ENCODE data around the gene TPP2. TPM values are rescaled to one million over a fixed set of nuclear protein-coding genes. Genes with fewer than 3 reads are reported as not detected.
A peak's percentile ranks its signal among the peaks of the same experiment; 100 is the strongest.

Gene TPP2
- total RNA-seq, 3 donors from 2014 or later = 50.2 to 62.9 (median 51.8) TPM

DNA sequence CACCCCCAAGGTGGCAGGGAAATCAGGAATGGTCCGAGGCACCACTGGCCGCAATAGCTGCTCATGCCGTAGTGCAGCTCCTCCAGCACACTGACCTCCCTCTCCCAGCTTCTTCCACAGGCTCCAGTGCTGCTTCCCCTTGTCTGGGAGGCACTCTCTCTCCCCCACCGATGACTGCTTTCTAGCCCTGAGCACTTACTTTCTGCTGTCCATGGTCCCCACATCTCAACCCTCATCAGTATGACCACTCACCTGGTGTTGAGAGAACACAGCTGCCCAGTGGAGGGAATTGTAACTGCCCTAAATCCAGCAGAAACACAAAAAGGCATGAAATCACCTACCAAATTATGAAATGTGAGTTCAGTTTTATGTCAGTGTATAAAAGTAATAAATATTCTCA, 28.9 kb upstream of the TPP2 start:
- TF ChIP-seq POLR2A (IDR thresholded peaks at IDR 0.05) (no peak), POLR2AphosphoS5 (IDR thresholded peaks at IDR 0.05) (no peak)
- TF ChIP-seq, protein P1, sequence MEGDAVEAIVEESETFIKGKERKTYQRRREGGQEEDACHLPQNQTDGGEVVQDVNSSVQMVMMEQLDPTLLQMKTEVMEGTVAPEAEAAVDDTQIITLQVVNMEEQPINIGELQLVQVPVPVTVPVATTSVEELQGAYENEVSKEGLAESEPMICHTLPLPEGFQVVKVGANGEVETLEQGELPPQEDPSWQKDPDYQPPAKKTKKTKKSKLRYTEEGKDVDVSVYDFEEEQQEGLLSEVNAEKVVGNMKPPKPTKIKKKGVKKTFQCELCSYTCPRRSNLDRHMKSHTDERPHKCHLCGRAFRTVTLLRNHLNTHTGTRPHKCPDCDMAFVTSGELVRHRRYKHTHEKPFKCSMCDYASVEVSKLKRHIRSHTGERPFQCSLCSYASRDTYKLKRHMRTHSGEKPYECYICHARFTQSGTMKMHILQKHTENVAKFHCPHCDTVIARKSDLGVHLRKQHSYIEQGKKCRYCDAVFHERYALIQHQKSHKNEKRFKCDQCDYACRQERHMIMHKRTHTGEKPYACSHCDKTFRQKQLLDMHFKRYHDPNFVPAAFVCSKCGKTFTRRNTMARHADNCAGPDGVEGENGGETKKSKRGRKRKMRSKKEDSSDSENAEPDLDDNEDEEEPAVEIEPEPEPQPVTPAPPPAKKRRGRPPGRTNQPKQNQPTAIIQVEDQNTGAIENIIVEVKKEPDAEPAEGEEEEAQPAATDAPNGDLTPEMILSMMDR (IDR thresholded peaks at IDR 0.05) = no peak
- no peaks in the 10 kb centered on the region for H3K4me1 ChIP-seq
- H3K9me3 ChIP-seq = no peaks in the 10 kb centered on the region
- no peak for DNase-seq (ENCODE audit: low spot score in 2 of 2)
- no peaks in the 10 kb centered on the region for H3K27me3 ChIP-seq
- no peak overlapping the region for H3K27ac ChIP-seq
- H3K36me3 ChIP-seq = no peaks in the 10 kb centered on the region
- intact Hi-C loops (cut with DNase I; ENCODE audit: low total_unique reads) = no loop called here
- H3K4me3 ChIP-seq = no peak overlapping the region

DNA sequence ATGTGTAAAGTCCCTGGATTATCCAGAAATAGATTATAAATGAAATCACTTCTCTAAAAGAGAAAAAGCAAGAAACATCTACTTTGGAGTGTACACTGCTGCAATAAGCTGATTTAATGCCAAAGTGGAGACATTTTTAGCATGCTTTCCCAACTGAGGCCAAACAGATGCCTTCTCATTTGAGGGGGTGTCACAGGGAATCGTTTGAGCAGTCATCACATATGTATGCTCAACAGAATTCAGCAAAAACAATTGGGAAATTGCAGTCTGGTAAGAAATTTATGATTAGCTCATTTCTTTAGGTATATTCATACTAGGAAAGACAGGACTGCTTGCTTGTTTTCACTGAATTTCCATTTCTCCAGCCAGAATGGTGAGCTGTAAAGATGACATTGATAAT, 27.3 kb upstream of the TPP2 start:
- Histone ChIP-seq H3K4me3 (no peak overlapping the region), H3K9me3 (no peaks in the 10 kb centered on the region), H3K36me3 (no peaks in the 10 kb centered on the region), H3K27me3 (no peaks in the 10 kb centered on the region), H3K27ac (no peak overlapping the region), H3K4me1 (no peaks in the 10 kb centered on the region)
- no peak for DNase-seq (ENCODE audit: low spot score in 2 of 2)
- TF ChIP-seq, protein P1 (IDR thresholded peaks at IDR 0.05) = no peak
- TF ChIP-seq POLR2AphosphoS5 (IDR thresholded peaks at IDR 0.05) (no peak), POLR2A (IDR thresholded peaks at IDR 0.05) (no peak)
- intact Hi-C loops (cut with DNase I; ENCODE audit: low total_unique reads) = no loop called here

DNA sequence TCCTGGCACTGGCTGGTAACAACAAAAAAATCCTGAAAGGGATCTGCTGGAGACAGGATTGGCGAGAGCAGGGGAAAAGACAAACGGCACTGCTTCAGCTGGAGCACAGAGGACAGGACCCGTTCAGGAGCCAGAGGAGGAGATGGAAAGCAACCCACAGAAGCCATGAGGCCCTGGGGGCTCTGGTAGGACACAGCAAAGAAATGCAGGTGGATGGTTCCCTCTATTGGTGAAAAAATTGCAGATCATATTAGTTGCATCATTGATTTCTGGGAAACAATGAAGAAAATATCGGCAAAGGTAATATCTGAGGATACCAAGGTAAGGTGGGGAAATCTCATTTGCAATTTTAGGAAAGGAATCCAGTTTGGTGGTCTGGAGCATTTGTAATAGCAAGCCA, 25.7 kb upstream of the TPP2 start:
- intact Hi-C loops (cut with DNase I; ENCODE audit: low total_unique reads) = no loop called here
- Histone ChIP-seq H3K27ac (no peak overlapping the region), H3K27me3 (no peaks in the 10 kb centered on the region), H3K9me3 (no peaks in the 10 kb centered on the region), H3K4me1 (no peaks in the 10 kb centered on the region), H3K36me3 (no peaks in the 10 kb centered on the region), H3K4me3 (no peak overlapping the region)
- no peak for TF ChIP-seq POLR2A (IDR thresholded peaks at IDR 0.05)
- no peak for TF ChIP-seq POLR2AphosphoS5 (IDR thresholded peaks at IDR 0.05)
- TF ChIP-seq, protein P1 (IDR thresholded peaks at IDR 0.05) = no peak
- no peak for DNase-seq (ENCODE audit: low spot score in 2 of 2)

DNA sequence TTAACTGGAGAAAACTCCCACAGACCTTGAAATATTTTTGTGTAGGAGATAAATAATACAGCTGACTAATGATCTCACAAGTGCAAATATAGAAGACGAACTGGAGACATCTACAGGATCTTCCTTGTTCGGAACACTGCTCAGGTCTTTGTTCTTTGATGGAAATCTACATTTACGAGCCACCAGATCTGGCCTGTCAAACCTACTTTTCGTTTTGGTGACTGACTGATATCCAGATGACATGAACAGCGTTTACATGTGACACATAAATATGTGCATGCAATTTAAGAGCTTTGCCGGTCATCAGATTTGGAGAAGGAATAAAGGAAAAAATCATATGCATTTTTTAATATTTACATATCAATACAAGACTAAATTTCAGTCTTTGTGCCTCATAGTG, 24.5 kb upstream of the TPP2 start:
- Histone ChIP-seq H3K4me3 (no peak overlapping the region), H3K27ac (no peak overlapping the region), H3K4me1 (no peaks in the 10 kb centered on the region), H3K27me3 (no peaks in the 10 kb centered on the region), H3K36me3 (no peaks in the 10 kb centered on the region), H3K9me3 (no peaks in the 10 kb centered on the region)
- TF ChIP-seq, protein P1 (IDR thresholded peaks at IDR 0.05) = no peak
- TF ChIP-seq POLR2A (IDR thresholded peaks at IDR 0.05) = no peak
- no peak for TF ChIP-seq POLR2AphosphoS5 (IDR thresholded peaks at IDR 0.05)
- intact Hi-C loops (cut with DNase I; ENCODE audit: low total_unique reads) = no loop called here
- DNase-seq (ENCODE audit: low spot score in 2 of 2) = no peak

DNA sequence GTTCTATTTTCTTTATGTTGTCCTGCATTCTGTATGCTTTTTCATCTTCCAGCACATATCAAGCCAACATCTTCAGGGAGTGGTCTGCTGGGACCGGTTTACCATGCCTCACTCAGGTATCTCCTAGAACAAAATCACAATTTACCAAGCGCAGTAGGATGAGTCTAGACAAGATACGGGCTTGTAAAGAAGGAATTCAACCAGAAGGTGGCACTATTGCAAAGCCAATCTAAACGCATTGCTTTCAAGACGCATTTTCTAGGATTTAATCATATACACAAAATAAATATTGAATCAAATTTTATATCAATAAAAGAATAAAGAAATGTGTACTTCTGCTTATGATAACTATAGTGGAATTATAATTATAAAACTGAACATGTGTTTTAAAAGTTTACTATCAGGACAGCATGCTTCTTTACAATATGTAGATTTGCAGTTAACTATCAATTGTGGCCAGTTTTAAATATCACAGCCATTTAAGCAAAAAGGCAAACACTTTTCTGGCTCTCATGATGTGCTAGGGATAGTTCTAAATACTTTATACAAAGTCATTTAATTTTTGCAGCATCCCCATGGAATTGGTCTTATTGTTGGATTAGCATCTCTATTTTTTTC, 16.1 kb upstream of the TPP2 start:
- Histone ChIP-seq H3K36me3 (no peaks in the 10 kb centered on the region), H3K27me3 (no peaks in the 10 kb centered on the region), H3K9me3 (no peaks in the 10 kb centered on the region), H3K4me1 (no peaks in the 10 kb centered on the region), H3K27ac (no peak overlapping the region), H3K4me3 (no peak overlapping the region)
- intact Hi-C loops (cut with DNase I; ENCODE audit: low total_unique reads) = no loop called here
- no peak for DNase-seq (ENCODE audit: low spot score in 2 of 2)
- no peak for TF ChIP-seq POLR2A (IDR thresholded peaks at IDR 0.05)
- TF ChIP-seq, protein P1 (IDR thresholded peaks at IDR 0.05) = peak in 2 of 3 donors; percentile 60 to 64

All from breast epithelium (tissue), 4 donors.